ENCODE data around the gene ZDHHC13.

The ZDHHC13 gene

DNA sequence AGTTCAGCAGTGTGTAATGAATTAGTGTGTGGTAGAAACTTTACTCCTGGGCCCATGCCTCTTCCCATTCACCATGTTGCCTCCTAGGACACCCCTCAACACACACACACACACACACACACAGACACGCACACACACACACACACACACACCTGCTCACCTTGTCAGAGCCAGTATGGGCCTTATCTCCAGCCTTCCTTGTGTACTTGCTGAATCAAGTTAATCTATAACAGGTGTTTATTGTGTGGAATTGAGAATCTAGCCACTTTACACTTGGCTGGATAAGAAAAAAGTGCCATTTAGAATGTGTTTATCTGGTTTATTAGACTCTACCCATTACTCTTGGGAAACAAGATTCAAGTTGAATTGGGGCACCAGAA is 14.5 kb upstream of the ZDHHC13 start:
- no peak for DNase-seq
- Histone ChIP-seq H3K27me3 (replicated peaks) (no peaks in the 10 kb centered on the region), H3K4me3 (ENCODE audit: low read depth, low read length) (no peak overlapping the region), H3K27ac (no peak overlapping the region), H3K36me3 (replicated peaks) (no peaks in the 10 kb centered on the region)
- TF ChIP-seq, protein P1, sequence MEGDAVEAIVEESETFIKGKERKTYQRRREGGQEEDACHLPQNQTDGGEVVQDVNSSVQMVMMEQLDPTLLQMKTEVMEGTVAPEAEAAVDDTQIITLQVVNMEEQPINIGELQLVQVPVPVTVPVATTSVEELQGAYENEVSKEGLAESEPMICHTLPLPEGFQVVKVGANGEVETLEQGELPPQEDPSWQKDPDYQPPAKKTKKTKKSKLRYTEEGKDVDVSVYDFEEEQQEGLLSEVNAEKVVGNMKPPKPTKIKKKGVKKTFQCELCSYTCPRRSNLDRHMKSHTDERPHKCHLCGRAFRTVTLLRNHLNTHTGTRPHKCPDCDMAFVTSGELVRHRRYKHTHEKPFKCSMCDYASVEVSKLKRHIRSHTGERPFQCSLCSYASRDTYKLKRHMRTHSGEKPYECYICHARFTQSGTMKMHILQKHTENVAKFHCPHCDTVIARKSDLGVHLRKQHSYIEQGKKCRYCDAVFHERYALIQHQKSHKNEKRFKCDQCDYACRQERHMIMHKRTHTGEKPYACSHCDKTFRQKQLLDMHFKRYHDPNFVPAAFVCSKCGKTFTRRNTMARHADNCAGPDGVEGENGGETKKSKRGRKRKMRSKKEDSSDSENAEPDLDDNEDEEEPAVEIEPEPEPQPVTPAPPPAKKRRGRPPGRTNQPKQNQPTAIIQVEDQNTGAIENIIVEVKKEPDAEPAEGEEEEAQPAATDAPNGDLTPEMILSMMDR (IDR thresholded peaks at IDR 0.05; ENCODE audit: low read depth, low read length, missing control alignments): no peak
- in situ Hi-C loops (cut with HindIII; ENCODE audit: low pct_ligation_motif_present, low sequenced_read_pairs): no loop called here

DNA sequence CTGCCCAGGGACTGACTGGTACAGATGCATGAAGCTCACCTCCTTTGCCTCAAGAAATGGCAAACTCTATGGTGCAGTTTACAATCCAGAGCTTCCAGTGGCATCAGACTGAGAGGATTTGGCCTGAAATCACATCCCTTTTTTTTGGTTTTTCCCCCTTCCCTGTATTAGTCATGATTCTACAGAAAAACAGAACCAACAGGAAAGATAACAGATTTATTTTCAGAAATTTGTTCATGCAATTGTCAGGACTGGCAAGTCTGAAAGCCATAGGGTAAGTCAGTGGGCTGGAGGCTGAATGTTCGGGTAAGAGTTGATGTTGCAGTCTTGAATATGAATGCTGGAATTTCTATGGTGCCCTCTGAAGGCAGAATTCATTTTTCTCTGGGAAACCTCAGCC is 12.0 kb upstream of the ZDHHC13 start:
- H3K27me3 ChIP-seq (replicated peaks): no peaks in the 10 kb centered on the region
- TF ChIP-seq, protein P1 (IDR thresholded peaks at IDR 0.05; ENCODE audit: low read depth, low read length, missing control alignments): no peak
- no peak overlapping the region for H3K4me3 ChIP-seq (ENCODE audit: low read depth, low read length)
- in situ Hi-C loops (cut with HindIII; ENCODE audit: low pct_ligation_motif_present, low sequenced_read_pairs): no loop called here
- H3K36me3 ChIP-seq (replicated peaks): no peaks in the 10 kb centered on the region
- no peak overlapping the region for H3K27ac ChIP-seq
- DNase-seq: no peak

DNA sequence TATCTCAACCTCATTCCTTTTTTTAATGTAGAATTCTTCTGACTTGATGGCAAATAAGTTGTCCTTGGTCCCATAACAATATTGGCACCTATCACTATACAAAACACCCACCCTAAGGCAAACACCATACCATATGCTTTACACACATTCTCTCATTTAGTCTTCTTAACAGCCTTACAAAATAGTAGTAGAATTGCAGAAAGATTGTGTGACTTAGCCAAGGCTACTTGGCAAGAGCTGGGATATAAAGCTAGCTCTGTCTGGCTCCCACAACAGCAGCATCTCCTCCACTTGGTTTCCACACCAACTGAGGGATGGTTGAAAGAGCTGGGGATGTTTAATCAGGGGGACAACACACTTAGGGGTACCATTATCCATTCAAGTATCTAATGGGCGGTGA is 9.8 kb upstream of the ZDHHC13 start:
- no peak for DNase-seq
- no peaks in the 10 kb centered on the region for H3K36me3 ChIP-seq (replicated peaks)
- in situ Hi-C loops (cut with HindIII; ENCODE audit: low pct_ligation_motif_present, low sequenced_read_pairs): no loop called here
- TF ChIP-seq, protein P1 (IDR thresholded peaks at IDR 0.05; ENCODE audit: low read depth, low read length, missing control alignments): no peak
- no peaks in the 10 kb centered on the region for H3K27me3 ChIP-seq (replicated peaks)
- no peak overlapping the region for H3K4me3 ChIP-seq (ENCODE audit: low read depth, low read length)
- H3K27ac ChIP-seq: no peak overlapping the region

DNA sequence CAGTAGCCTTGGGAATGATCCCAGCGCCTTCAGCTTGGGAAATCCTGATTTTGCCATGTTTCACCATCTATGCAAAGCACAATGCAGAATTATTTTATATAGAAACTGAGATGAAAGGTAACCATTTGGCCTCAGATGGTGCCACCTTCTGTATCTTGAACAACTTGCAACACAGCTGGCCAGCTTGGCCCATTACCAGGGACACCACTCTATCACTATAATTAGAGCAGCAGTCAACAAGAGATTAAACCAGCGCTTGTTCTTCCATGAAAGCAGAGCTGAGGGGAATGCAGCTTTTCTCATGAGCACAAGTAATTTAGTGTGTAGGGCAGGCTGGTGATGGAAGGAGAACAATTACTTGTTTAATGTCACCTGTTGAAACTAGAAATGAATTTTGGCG is 6.7 kb upstream of the ZDHHC13 start:
- in situ Hi-C loops (cut with HindIII; ENCODE audit: low pct_ligation_motif_present, low sequenced_read_pairs): no loop called here
- Histone ChIP-seq H3K27ac (no peak overlapping the region), H3K27me3 (replicated peaks) (no peaks in the 10 kb centered on the region), H3K36me3 (replicated peaks) (no peaks in the 10 kb centered on the region), H3K4me3 (ENCODE audit: low read depth, low read length) (no peak overlapping the region)
- TF ChIP-seq, protein P1 (IDR thresholded peaks at IDR 0.05; ENCODE audit: low read depth, low read length, missing control alignments): no peak
- no peak for DNase-seq

DNA sequence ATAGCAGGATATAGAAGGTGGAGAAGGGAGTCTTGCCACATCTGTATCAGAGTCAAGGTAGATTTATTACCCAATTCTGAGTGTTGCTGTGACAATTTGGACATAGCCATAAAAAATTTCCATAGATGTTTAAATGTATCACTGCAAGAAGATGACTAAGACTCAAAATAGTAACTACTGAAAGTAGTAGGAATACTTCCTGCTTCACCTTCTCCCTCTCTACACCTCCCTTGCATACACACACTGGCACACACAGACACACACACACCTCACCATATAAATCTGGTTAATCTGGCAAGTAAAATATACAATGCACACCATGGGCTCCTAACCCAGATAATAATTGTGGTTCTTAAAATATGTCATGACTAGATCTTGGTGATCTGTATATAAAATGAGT is 5.2 kb upstream of the ZDHHC13 start:
- Histone ChIP-seq H3K27me3 (replicated peaks) (no peaks in the 10 kb centered on the region), H3K27ac (no peak overlapping the region), H3K4me3 (ENCODE audit: low read depth, low read length) (no peak overlapping the region), H3K36me3 (replicated peaks) (no peaks in the 10 kb centered on the region)
- TF ChIP-seq, protein P1 (IDR thresholded peaks at IDR 0.05; ENCODE audit: low read depth, low read length, missing control alignments): no peak
- in situ Hi-C loops (cut with HindIII; ENCODE audit: low pct_ligation_motif_present, low sequenced_read_pairs): no loop called here
- no peak for DNase-seq

DNA sequence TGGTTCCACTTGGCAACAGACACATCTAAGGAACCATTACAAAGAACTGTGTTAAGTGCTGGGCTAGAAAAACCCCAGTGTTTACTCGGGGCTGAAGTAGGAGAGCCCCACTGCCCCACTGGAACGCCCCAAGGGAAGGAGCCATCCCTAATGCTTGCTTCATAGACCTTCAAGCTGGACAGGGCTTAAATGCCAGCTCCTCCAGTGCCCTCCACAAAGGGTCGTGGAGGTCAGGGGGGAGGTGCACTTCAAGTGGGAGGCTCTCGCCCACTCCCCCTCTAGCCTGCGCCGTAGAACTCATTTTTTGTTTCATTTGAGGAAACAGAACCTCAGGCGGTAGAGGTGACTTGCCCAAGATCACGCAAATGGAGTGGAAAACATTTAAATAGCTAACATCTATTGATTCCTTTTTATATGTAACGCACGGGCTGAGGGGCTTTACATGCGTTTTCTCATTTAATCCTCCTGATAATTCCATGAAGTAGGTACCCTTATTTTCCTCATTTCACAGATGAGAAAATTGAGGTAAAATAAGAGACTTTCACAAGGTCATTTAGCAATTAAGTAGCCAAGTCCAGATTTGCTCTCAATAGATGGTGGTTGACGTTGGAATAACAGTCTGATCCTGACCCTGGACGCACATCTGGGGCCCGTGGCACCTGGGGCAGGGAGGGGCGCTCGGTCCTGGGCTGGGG is 545 bp upstream of the ZDHHC13 start:
- in situ Hi-C loops (cut with HindIII; ENCODE audit: low pct_ligation_motif_present, low sequenced_read_pairs): no loop called here
- Histone ChIP-seq H3K4me3 (ENCODE audit: low read depth, low read length) (peak overlapping the region; percentile 84), H3K27ac (no peak overlapping the region), H3K27me3 (replicated peaks) (no peaks in the 10 kb centered on the region), H3K36me3 (replicated peaks) (no peaks in the 10 kb centered on the region)
- no peak for DNase-seq
- TF ChIP-seq, protein P1 (IDR thresholded peaks at IDR 0.05; ENCODE audit: low read depth, low read length, missing control alignments): no peak
